ENCODE results near the gene FGF12. TPM values are rescaled to one million over a fixed set of nuclear protein-coding genes. Genes with fewer than 3 reads are reported as not detected.

FGF12 gene
- total and polyA plus RNA-seq, 2 donors (not counting 1 experiment from before 2014, with no cell fraction given): 0.03 TPM; not detected in 1

DNA sequence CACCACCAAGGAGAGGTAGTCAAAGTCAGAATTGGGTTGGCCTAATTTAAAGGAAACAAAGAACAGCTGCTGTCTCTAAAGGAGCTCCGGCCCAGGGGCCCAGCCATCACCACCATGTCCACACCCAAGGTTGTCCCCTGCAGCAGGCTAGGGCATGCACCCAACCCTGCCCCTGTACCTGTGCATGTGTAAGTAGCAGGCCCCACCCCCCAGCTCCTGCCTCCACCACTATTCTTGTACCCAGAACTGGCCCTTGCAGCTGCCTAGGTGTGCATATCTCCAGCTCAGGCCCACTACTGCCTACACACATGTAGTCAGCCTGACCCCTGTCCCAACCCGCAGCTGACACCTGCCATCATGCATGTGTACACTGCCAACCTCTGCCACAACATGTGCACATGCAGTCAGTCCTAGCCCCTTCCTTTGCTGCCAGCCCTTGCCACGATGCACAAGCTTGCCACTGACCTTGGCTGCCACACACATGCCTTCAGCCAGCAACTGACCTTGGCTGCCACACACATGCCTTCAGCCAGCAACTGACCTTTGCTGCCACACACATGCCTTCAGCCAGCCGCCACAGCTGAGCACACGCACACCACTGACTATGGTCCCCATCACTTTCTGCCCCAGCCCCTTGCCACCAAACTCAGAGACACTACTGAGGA lies 39.7 kb downstream of the FGF12 start:
- no peak for TF ChIP-seq EZH2 (IDR thresholded peaks at IDR 0.05; ENCODE audit: borderline replicate concordance, insufficient read depth, low read depth, low read length, poor library complexity, severe bottlenecking)
- TF ChIP-seq, protein P1, sequence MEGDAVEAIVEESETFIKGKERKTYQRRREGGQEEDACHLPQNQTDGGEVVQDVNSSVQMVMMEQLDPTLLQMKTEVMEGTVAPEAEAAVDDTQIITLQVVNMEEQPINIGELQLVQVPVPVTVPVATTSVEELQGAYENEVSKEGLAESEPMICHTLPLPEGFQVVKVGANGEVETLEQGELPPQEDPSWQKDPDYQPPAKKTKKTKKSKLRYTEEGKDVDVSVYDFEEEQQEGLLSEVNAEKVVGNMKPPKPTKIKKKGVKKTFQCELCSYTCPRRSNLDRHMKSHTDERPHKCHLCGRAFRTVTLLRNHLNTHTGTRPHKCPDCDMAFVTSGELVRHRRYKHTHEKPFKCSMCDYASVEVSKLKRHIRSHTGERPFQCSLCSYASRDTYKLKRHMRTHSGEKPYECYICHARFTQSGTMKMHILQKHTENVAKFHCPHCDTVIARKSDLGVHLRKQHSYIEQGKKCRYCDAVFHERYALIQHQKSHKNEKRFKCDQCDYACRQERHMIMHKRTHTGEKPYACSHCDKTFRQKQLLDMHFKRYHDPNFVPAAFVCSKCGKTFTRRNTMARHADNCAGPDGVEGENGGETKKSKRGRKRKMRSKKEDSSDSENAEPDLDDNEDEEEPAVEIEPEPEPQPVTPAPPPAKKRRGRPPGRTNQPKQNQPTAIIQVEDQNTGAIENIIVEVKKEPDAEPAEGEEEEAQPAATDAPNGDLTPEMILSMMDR (IDR thresholded peaks at IDR 0.05): no peak
- peaks cover 6% of the 10 kb centered on the region for H3K9me3 Mint-ChIP-seq (ENCODE audit: insufficient read depth)
- peaks cover 0 to 9% (median 0%) of the 10 kb centered on the region in 3 donors for H3K9me3 ChIP-seq (ENCODE audit: control extremely low read depth in 1 of 3, control insufficient read depth in 2 of 3, insufficient read depth in 1 of 3, low read length in 2 of 3)
- H3K4me3 Mint-ChIP-seq: no peak overlapping the region
- H4K20me1 ChIP-seq (ENCODE audit: control insufficient read depth, insufficient read depth, low read length, poor library complexity, severe bottlenecking): no peaks in the 10 kb centered on the region
- DNase-seq (no peak), ATAC-seq (ENCODE audit: low read depth) (no peak)
- no peaks in the 10 kb centered on the region for H3K4me1 ChIP-seq (ENCODE audit: control insufficient read depth in 2 of 2, insufficient read depth in 2 of 2, low read length in 2 of 2)
- POLR2A ChIA-PET: no interaction called here
- no peak overlapping the region for H3K4me3 ChIP-seq (ENCODE audit: control extremely low read depth in 1 of 5, extremely low read depth in 1 of 5, insufficient read depth in 1 of 5, low read depth in 2 of 5, low read length in 4 of 5)
- H3K4me2 ChIP-seq (replicated peaks; ENCODE audit: low read depth, low read length, poor library complexity, severe bottlenecking): no peak overlapping the region
- no peak overlapping the region for H2AFZ ChIP-seq (ENCODE audit: insufficient read depth, low read depth, low read length, poor library complexity, severe bottlenecking)
- no peaks in the 10 kb centered on the region for H3K27me3 Mint-ChIP-seq
- intact Hi-C loops (cut with micrococcal nuclease): no loop called here
- H3K9ac ChIP-seq (ENCODE audit: low read length): no peak overlapping the region
- CTCF ChIA-PET: no interaction called here
- no peaks in the 10 kb centered on the region for H3K4me1 Mint-ChIP-seq
- WGBS (ENCODE audit: insufficient coverage): 81% methylated on average over 5 of the region's 5 CpGs
- no peak overlapping the region for H3K27ac ChIP-seq (ENCODE audit: low read length in 2 of 2)
- H3K36me3 ChIP-seq (replicated peaks in 1 of 2; ENCODE audit: control extremely low read depth in 1 of 2, control insufficient read depth in 1 of 2, extremely low read depth in 1 of 2, insufficient read depth in 2 of 2, low read length in 1 of 2): no peaks in the 10 kb centered on the region
- H3K27me3 ChIP-seq (replicated peaks in 1 of 4; ENCODE audit: control extremely low read depth in 1 of 4, control insufficient read depth in 3 of 4, insufficient read depth in 4 of 4, low read length in 3 of 4): no peaks in the 10 kb centered on the region
- H3K27ac Mint-ChIP-seq: no peak overlapping the region
- no peaks in the 10 kb centered on the region for H3K79me2 ChIP-seq (ENCODE audit: control insufficient read depth, insufficient read depth, low read length)

DNA sequence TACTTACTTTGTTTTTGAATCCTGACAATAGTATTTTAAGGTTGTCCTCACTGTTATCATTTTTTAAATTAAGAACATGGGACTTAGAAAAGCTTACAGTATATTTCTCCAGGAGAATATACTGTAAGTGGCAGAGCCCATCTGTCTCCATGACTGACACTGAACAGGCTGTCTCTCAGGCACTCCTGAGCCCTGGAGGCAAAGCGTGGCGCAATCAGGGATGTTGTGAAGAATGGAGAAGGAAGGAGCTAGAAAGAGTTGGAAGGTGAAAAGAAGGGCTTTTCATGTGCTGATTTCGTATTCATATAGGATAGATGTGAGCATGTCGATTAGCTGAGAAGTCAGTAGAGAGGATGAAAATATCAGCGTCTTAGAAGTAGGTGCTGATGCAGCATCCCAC lies 41.5 kb downstream of the FGF12 start:
- Mint-ChIP-seq H3K27me3 (no peaks in the 10 kb centered on the region), H3K4me3 (no peak overlapping the region), H3K9me3 (ENCODE audit: insufficient read depth) (peaks cover 6% of the 10 kb centered on the region), H3K4me1 (no peaks in the 10 kb centered on the region), H3K27ac (no peak overlapping the region)
- Histone ChIP-seq H4K20me1 (ENCODE audit: control insufficient read depth, insufficient read depth, low read length, poor library complexity, severe bottlenecking) (no peaks in the 10 kb centered on the region), H3K79me2 (ENCODE audit: control insufficient read depth, insufficient read depth, low read length) (no peaks in the 10 kb centered on the region), H3K9me3 (ENCODE audit: control extremely low read depth in 1 of 3, control insufficient read depth in 2 of 3, insufficient read depth in 1 of 3, low read length in 2 of 3) (peaks cover 0 to 9% (median 0%) of the 10 kb centered on the region in 3 donors), H3K27me3 (replicated peaks in 1 of 4; ENCODE audit: control extremely low read depth in 1 of 4, control insufficient read depth in 3 of 4, insufficient read depth in 4 of 4, low read length in 3 of 4) (no peaks in the 10 kb centered on the region), H2AFZ (ENCODE audit: insufficient read depth, low read depth, low read length, poor library complexity, severe bottlenecking) (no peak overlapping the region), H3K4me3 (ENCODE audit: control extremely low read depth in 1 of 5, extremely low read depth in 1 of 5, insufficient read depth in 1 of 5, low read depth in 2 of 5, low read length in 4 of 5) (no peak overlapping the region), H3K27ac (ENCODE audit: low read length in 2 of 2) (no peak overlapping the region), H3K36me3 (replicated peaks in 1 of 2; ENCODE audit: control extremely low read depth in 1 of 2, control insufficient read depth in 1 of 2, extremely low read depth in 1 of 2, insufficient read depth in 2 of 2, low read length in 1 of 2) (no peaks in the 10 kb centered on the region), H3K4me1 (ENCODE audit: control insufficient read depth in 2 of 2, insufficient read depth in 2 of 2, low read length in 2 of 2) (no peaks in the 10 kb centered on the region), H3K4me2 (replicated peaks; ENCODE audit: low read depth, low read length, poor library complexity, severe bottlenecking) (no peak overlapping the region), H3K9ac (ENCODE audit: low read length) (no peak overlapping the region)
- 92% methylated on average over 5 of the region's 5 CpGs for WGBS (ENCODE audit: insufficient coverage)
- CTCF ChIA-PET: no interaction called here
- POLR2A ChIA-PET: no interaction called here
- intact Hi-C loops (cut with micrococcal nuclease): no loop called here
- TF ChIP-seq EZH2 (IDR thresholded peaks at IDR 0.05; ENCODE audit: borderline replicate concordance, insufficient read depth, low read depth, low read length, poor library complexity, severe bottlenecking): no peak
- TF ChIP-seq, protein P1 (IDR thresholded peaks at IDR 0.05): no peak
- no peak for ATAC-seq (ENCODE audit: low read depth)
- no peak for DNase-seq
